ENCODE data around the gene SMAGP.

SMAGP gene

GRCh38 chr12:51205350-51205749, 64.9 kb downstream of the SMAGP start:
- H3K4me3 ChIP-seq (replicated peaks; ENCODE audit: insufficient read depth, low read length) = no peak overlapping the region
- DNase-seq (ENCODE audit: low read depth in 1 of 2, low spot score in 1 of 2) = no peak
- TF ChIP-seq, protein P1, sequence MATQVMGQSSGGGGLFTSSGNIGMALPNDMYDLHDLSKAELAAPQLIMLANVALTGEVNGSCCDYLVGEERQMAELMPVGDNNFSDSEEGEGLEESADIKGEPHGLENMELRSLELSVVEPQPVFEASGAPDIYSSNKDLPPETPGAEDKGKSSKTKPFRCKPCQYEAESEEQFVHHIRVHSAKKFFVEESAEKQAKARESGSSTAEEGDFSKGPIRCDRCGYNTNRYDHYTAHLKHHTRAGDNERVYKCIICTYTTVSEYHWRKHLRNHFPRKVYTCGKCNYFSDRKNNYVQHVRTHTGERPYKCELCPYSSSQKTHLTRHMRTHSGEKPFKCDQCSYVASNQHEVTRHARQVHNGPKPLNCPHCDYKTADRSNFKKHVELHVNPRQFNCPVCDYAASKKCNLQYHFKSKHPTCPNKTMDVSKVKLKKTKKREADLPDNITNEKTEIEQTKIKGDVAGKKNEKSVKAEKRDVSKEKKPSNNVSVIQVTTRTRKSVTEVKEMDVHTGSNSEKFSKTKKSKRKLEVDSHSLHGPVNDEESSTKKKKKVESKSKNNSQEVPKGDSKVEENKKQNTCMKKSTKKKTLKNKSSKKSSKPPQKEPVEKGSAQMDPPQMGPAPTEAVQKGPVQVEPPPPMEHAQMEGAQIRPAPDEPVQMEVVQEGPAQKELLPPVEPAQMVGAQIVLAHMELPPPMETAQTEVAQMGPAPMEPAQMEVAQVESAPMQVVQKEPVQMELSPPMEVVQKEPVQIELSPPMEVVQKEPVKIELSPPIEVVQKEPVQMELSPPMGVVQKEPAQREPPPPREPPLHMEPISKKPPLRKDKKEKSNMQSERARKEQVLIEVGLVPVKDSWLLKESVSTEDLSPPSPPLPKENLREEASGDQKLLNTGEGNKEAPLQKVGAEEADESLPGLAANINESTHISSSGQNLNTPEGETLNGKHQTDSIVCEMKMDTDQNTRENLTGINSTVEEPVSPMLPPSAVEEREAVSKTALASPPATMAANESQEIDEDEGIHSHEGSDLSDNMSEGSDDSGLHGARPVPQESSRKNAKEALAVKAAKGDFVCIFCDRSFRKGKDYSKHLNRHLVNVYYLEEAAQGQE (IDR thresholded peaks at IDR 0.05; ENCODE audit: insufficient replicate concordance, low read depth) = no peak
- TF ChIP-seq GABPA (IDR thresholded peaks at IDR 0.05; ENCODE audit: low read depth) (no peak), POLR2AphosphoS5 (IDR thresholded peaks at IDR 0.05; ENCODE audit: low read depth) (no peak), SPI1 (IDR thresholded peaks at IDR 0.05; ENCODE audit: borderline replicate concordance, low read depth) (no peak)
- TF ChIP-seq, protein P2, sequence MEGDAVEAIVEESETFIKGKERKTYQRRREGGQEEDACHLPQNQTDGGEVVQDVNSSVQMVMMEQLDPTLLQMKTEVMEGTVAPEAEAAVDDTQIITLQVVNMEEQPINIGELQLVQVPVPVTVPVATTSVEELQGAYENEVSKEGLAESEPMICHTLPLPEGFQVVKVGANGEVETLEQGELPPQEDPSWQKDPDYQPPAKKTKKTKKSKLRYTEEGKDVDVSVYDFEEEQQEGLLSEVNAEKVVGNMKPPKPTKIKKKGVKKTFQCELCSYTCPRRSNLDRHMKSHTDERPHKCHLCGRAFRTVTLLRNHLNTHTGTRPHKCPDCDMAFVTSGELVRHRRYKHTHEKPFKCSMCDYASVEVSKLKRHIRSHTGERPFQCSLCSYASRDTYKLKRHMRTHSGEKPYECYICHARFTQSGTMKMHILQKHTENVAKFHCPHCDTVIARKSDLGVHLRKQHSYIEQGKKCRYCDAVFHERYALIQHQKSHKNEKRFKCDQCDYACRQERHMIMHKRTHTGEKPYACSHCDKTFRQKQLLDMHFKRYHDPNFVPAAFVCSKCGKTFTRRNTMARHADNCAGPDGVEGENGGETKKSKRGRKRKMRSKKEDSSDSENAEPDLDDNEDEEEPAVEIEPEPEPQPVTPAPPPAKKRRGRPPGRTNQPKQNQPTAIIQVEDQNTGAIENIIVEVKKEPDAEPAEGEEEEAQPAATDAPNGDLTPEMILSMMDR (IDR thresholded peaks at IDR 0.05; ENCODE audit: insufficient read depth, low read length) = no peak
- no peak overlapping the region for H3K27ac ChIP-seq (replicated peaks)
- no peaks in the 10 kb centered on the region for H3K27me3 ChIP-seq (ENCODE audit: insufficient read depth, poor library complexity, severe bottlenecking)

- Histone ChIP-seq H3K27me3 (ENCODE audit: insufficient read depth, poor library complexity, severe bottlenecking) (no peaks in the 10 kb centered on the region), H3K27ac (replicated peaks) (no peak overlapping the region), H3K4me3 (replicated peaks; ENCODE audit: insufficient read depth, low read length) (no peak overlapping the region)
- no peak for DNase-seq (ENCODE audit: low read depth in 1 of 2, low spot score in 1 of 2)
- TF ChIP-seq, protein P2 (IDR thresholded peaks at IDR 0.05; ENCODE audit: insufficient read depth, low read length) = no peak
- TF ChIP-seq, protein P1 (IDR thresholded peaks at IDR 0.05; ENCODE audit: insufficient replicate concordance, low read depth) = no peak
- TF ChIP-seq POLR2AphosphoS5 (IDR thresholded peaks at IDR 0.05; ENCODE audit: low read depth) (no peak), GABPA (IDR thresholded peaks at IDR 0.05; ENCODE audit: low read depth) (no peak), SPI1 (IDR thresholded peaks at IDR 0.05; ENCODE audit: borderline replicate concordance, low read depth) (no peak)
These were observed 67.5 kb downstream of the SMAGP start for GRCh38 chr12:51202718-51203117.

- no peak overlapping the region for H3K4me3 ChIP-seq (replicated peaks; ENCODE audit: insufficient read depth, low read length)
- no peak for DNase-seq (ENCODE audit: low read depth in 1 of 2, low spot score in 1 of 2)
- no peak overlapping the region for H3K27ac ChIP-seq (replicated peaks)
- no peaks in the 10 kb centered on the region for H3K27me3 ChIP-seq (ENCODE audit: insufficient read depth, poor library complexity, severe bottlenecking)
- TF ChIP-seq, protein P2 (IDR thresholded peaks at IDR 0.05; ENCODE audit: insufficient read depth, low read length) = no peak
- TF ChIP-seq GABPA (IDR thresholded peaks at IDR 0.05; ENCODE audit: low read depth) = no peak
- no peak for TF ChIP-seq POLR2AphosphoS5 (IDR thresholded peaks at IDR 0.05; ENCODE audit: low read depth)
- TF ChIP-seq, protein P1 (IDR thresholded peaks at IDR 0.05; ENCODE audit: insufficient replicate concordance, low read depth) = no peak
- TF ChIP-seq SPI1 (IDR thresholded peaks at IDR 0.05; ENCODE audit: borderline replicate concordance, low read depth) = no peak
These were observed 69.4 kb downstream of the SMAGP start for GRCh38 chr12:51200806-51201205.

Measured in HL-60 (cell line).